ENCODE data around the gene SAC3D1.

Gene SAC3D1
- 1.1 to 3.3 (median 2.1) reads per million in 3 donors for total RNA-seq

GRCh38 chr11:65040847-65041622 lies at the start of gene SAC3D1:
Gene SAC3D1 (plus strand): TSS chr11:65041210. CDS start chr11:65041293, 83 bp downstream.
- peak; percentile 79 to 82 (median 79) for DNase-seq
- peaks cover 3% of the 10 kb centered on the region for H3K4me1 ChIP-seq (ENCODE audit: control insufficient read depth, insufficient read depth, low read length, poor library complexity, severe bottlenecking)

GRCh38 chr11:64994318-64994717 lies 46.7 kb upstream of the SAC3D1 start:
- no peaks in the 10 kb centered on the region for H3K27me3 ChIP-seq (replicated peaks; ENCODE audit: control insufficient read depth, insufficient read depth, low read length, poor library complexity, severe bottlenecking)
- no peak overlapping the region for H3K4me3 ChIP-seq (ENCODE audit: insufficient read depth, low read depth, low read length, poor library complexity, severe bottlenecking)
- peaks cover 19% of the 10 kb centered on the region for H3K4me1 ChIP-seq (ENCODE audit: control insufficient read depth, insufficient read depth, low read length, poor library complexity, severe bottlenecking)
- no peaks in the 10 kb centered on the region for H3K36me3 ChIP-seq (ENCODE audit: control insufficient read depth, insufficient read depth, low read length)
- H3K27ac ChIP-seq (ENCODE audit: insufficient read depth, low read length, poor library complexity, severe bottlenecking), result no peak overlapping the region
- no peaks in the 10 kb centered on the region for H3K9me3 ChIP-seq (ENCODE audit: control insufficient read depth, low read length)
- no peak for DNase-seq

More at GRCh38 chr11:65040847-65041622, at the start of gene SAC3D1:
- Histone ChIP-seq H3K9me3 (ENCODE audit: control insufficient read depth, low read length) (no peaks in the 10 kb centered on the region), H3K27me3 (replicated peaks; ENCODE audit: control insufficient read depth, insufficient read depth, low read length, poor library complexity, severe bottlenecking) (no peaks in the 10 kb centered on the region), H3K36me3 (ENCODE audit: control insufficient read depth, insufficient read depth, low read length) (peaks cover 26% of the 10 kb centered on the region), H3K27ac (ENCODE audit: insufficient read depth, low read length, poor library complexity, severe bottlenecking) (peak within 1 kb of the TSS; percentile 74), H3K4me3 (ENCODE audit: insufficient read depth, low read depth, low read length, poor library complexity, severe bottlenecking) (peak within 1 kb of the TSS; percentile 62)

DNA sequence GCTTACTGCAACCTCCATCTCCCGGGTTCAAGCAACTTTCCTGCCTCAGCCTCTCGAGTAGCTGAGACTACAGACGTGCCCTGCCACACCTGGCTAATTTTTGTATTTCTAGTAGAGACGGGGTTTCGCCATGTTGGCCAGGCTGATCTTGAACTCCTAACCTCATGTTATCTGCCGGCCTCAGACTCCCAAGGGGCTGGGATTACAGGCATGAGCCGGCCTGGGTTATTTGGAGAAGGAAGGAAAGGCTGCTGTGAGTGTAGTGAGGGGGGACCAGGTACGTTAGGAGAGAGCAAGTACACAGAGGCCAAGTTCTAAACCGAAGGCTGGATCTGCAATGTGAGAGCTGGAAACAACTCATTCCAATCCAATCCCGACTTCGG lies 44.7 kb upstream of the SAC3D1 start:
- DNase-seq, result no peak
- Histone ChIP-seq H3K36me3 (ENCODE audit: control insufficient read depth, insufficient read depth, low read length) (no peaks in the 10 kb centered on the region), H3K4me1 (ENCODE audit: control insufficient read depth, insufficient read depth, low read length, poor library complexity, severe bottlenecking) (peaks cover 8% of the 10 kb centered on the region), H3K4me3 (ENCODE audit: insufficient read depth, low read depth, low read length, poor library complexity, severe bottlenecking) (no peak overlapping the region), H3K27me3 (replicated peaks; ENCODE audit: control insufficient read depth, insufficient read depth, low read length, poor library complexity, severe bottlenecking) (no peaks in the 10 kb centered on the region), H3K27ac (ENCODE audit: insufficient read depth, low read length, poor library complexity, severe bottlenecking) (no peak overlapping the region), H3K9me3 (ENCODE audit: control insufficient read depth, low read length) (no peaks in the 10 kb centered on the region)

DNA sequence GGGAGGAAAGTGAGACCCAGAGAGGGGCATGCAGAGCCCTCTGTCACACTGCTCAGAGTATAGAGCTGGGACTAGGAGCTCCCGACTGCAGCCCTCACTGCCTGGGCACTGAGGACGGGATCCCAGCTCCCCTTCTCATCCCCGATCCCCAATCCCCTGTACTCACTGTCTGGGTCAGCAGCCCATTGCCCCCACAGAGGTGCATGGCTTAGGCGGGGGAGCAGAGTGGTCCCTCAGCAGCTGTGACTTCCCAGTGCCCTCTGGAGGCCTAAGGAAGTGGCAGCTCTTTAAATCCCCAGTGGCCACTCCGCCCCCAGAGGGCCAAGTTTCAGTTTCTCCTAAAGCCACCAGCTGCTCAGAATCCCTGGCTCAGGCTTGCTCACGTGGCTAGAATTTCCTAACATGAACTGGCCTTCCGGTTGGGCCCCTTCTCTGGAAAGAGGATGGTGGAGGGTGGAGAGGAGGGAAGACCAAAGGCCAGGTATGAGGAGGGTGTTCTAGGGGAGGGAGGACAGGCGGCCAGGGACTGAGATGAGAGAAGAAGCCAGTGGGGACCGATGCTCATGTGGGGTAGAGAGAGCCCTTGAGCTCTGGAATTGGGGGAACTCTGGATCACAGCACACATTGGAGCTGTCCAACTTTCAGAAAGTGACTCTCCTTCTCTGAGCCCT lies 44.2 kb upstream of the SAC3D1 start, which contains the start of gene BATF2:
TSS of gene BATF2 (minus strand) at position 262 of the 671 bp plus-strand sequence. CDS start at position 205, 57 bp downstream.
- Histone ChIP-seq H3K27me3 (replicated peaks; ENCODE audit: control insufficient read depth, insufficient read depth, low read length, poor library complexity, severe bottlenecking) (no peaks in the 10 kb centered on the region), H3K27ac (ENCODE audit: insufficient read depth, low read length, poor library complexity, severe bottlenecking) (no peak within 1 kb of the TSS), H3K9me3 (ENCODE audit: control insufficient read depth, low read length) (no peaks in the 10 kb centered on the region), H3K36me3 (ENCODE audit: control insufficient read depth, insufficient read depth, low read length) (no peaks in the 10 kb centered on the region), H3K4me1 (ENCODE audit: control insufficient read depth, insufficient read depth, low read length, poor library complexity, severe bottlenecking) (peaks cover 8% of the 10 kb centered on the region), H3K4me3 (ENCODE audit: insufficient read depth, low read depth, low read length, poor library complexity, severe bottlenecking) (no peak within 1 kb of the TSS)
- no peak for DNase-seq

GRCh38 chr11:64998141-64998540 lies 42.9 kb upstream of the SAC3D1 start:
- Histone ChIP-seq H3K9me3 (ENCODE audit: control insufficient read depth, low read length) (no peaks in the 10 kb centered on the region), H3K27ac (ENCODE audit: insufficient read depth, low read length, poor library complexity, severe bottlenecking) (no peak overlapping the region), H3K27me3 (replicated peaks; ENCODE audit: control insufficient read depth, insufficient read depth, low read length, poor library complexity, severe bottlenecking) (no peaks in the 10 kb centered on the region), H3K4me3 (ENCODE audit: insufficient read depth, low read depth, low read length, poor library complexity, severe bottlenecking) (no peak overlapping the region), H3K4me1 (ENCODE audit: control insufficient read depth, insufficient read depth, low read length, poor library complexity, severe bottlenecking) (peaks cover 8% of the 10 kb centered on the region), H3K36me3 (ENCODE audit: control insufficient read depth, insufficient read depth, low read length) (no peaks in the 10 kb centered on the region)
- no peak for DNase-seq

GRCh38 chr11:64998690-64999431 lies 42.1 kb upstream of the SAC3D1 start:
- Histone ChIP-seq H3K36me3 (ENCODE audit: control insufficient read depth, insufficient read depth, low read length) (no peaks in the 10 kb centered on the region), H3K27ac (ENCODE audit: insufficient read depth, low read length, poor library complexity, severe bottlenecking) (no peak overlapping the region), H3K4me3 (ENCODE audit: insufficient read depth, low read depth, low read length, poor library complexity, severe bottlenecking) (no peak overlapping the region), H3K4me1 (ENCODE audit: control insufficient read depth, insufficient read depth, low read length, poor library complexity, severe bottlenecking) (peaks cover 8% of the 10 kb centered on the region), H3K27me3 (replicated peaks; ENCODE audit: control insufficient read depth, insufficient read depth, low read length, poor library complexity, severe bottlenecking) (no peaks in the 10 kb centered on the region), H3K9me3 (ENCODE audit: control insufficient read depth, low read length) (no peaks in the 10 kb centered on the region)
- DNase-seq, result no peak

- Histone ChIP-seq H3K36me3 (ENCODE audit: control insufficient read depth, insufficient read depth, low read length) (no peaks in the 10 kb centered on the region), H3K9me3 (ENCODE audit: control insufficient read depth, low read length) (no peaks in the 10 kb centered on the region), H3K4me3 (ENCODE audit: insufficient read depth, low read depth, low read length, poor library complexity, severe bottlenecking) (no peak overlapping the region), H3K27ac (ENCODE audit: insufficient read depth, low read length, poor library complexity, severe bottlenecking) (no peak overlapping the region), H3K27me3 (replicated peaks; ENCODE audit: control insufficient read depth, insufficient read depth, low read length, poor library complexity, severe bottlenecking) (no peaks in the 10 kb centered on the region), H3K4me1 (ENCODE audit: control insufficient read depth, insufficient read depth, low read length, poor library complexity, severe bottlenecking) (peaks cover 8% of the 10 kb centered on the region)
- DNase-seq, result no peak
Observed at GRCh38 chr11:64999478-64999877, 41.5 kb upstream of the SAC3D1 start.

GRCh38 chr11:65002706-65003105 lies 38.3 kb upstream of the SAC3D1 start:
- no peaks in the 10 kb centered on the region for H3K36me3 ChIP-seq (ENCODE audit: control insufficient read depth, insufficient read depth, low read length)
- H3K4me3 ChIP-seq (ENCODE audit: insufficient read depth, low read depth, low read length, poor library complexity, severe bottlenecking), result no peak overlapping the region
- no peak for DNase-seq
- H3K4me1 ChIP-seq (ENCODE audit: control insufficient read depth, insufficient read depth, low read length, poor library complexity, severe bottlenecking), result peaks cover 8% of the 10 kb centered on the region
- no peak overlapping the region for H3K27ac ChIP-seq (ENCODE audit: insufficient read depth, low read length, poor library complexity, severe bottlenecking)
- no peaks in the 10 kb centered on the region for H3K9me3 ChIP-seq (ENCODE audit: control insufficient read depth, low read length)
- no peaks in the 10 kb centered on the region for H3K27me3 ChIP-seq (replicated peaks; ENCODE audit: control insufficient read depth, insufficient read depth, low read length, poor library complexity, severe bottlenecking)

- Histone ChIP-seq H3K27ac (ENCODE audit: insufficient read depth, low read length, poor library complexity, severe bottlenecking) (no peak overlapping the region), H3K4me1 (ENCODE audit: control insufficient read depth, insufficient read depth, low read length, poor library complexity, severe bottlenecking) (peaks cover 7% of the 10 kb centered on the region), H3K27me3 (replicated peaks; ENCODE audit: control insufficient read depth, insufficient read depth, low read length, poor library complexity, severe bottlenecking) (no peaks in the 10 kb centered on the region), H3K4me3 (ENCODE audit: insufficient read depth, low read depth, low read length, poor library complexity, severe bottlenecking) (no peak overlapping the region), H3K36me3 (ENCODE audit: control insufficient read depth, insufficient read depth, low read length) (no peaks in the 10 kb centered on the region), H3K9me3 (ENCODE audit: control insufficient read depth, low read length) (no peaks in the 10 kb centered on the region)
- no peak for DNase-seq
Observed at GRCh38 chr11:65003282-65003681, 37.7 kb upstream of the SAC3D1 start.
